OCI-LY3 (cell line): ENCODE results near the gene KCNK6.

Source experiments
- EZH2phosphoT487 ChIP-seq: fragments of 200-600 bp; shearing (Covaris generic); IDR thresholded peaks from 2 replicates; pipeline ENCODE4 v1.6.1; 2018; ENCODE audit warnings: antibody characterized with exemption, mixed run types, low read depth
- TF ChIP-seq, protein P1 (sequence below): fragments of 200-600, 300-600 bp; sonication (generic); IDR thresholded peaks from 2 replicates; pipeline ENCODE4 v1.5.1; 2014; ENCODE audit warnings: antibody characterized with exemption, low read length, low read depth

GRCh38 chr19:38355728-38356725 lies 36.4 kb downstream of the KCNK6 start:
- TF ChIP-seq, protein P1, sequence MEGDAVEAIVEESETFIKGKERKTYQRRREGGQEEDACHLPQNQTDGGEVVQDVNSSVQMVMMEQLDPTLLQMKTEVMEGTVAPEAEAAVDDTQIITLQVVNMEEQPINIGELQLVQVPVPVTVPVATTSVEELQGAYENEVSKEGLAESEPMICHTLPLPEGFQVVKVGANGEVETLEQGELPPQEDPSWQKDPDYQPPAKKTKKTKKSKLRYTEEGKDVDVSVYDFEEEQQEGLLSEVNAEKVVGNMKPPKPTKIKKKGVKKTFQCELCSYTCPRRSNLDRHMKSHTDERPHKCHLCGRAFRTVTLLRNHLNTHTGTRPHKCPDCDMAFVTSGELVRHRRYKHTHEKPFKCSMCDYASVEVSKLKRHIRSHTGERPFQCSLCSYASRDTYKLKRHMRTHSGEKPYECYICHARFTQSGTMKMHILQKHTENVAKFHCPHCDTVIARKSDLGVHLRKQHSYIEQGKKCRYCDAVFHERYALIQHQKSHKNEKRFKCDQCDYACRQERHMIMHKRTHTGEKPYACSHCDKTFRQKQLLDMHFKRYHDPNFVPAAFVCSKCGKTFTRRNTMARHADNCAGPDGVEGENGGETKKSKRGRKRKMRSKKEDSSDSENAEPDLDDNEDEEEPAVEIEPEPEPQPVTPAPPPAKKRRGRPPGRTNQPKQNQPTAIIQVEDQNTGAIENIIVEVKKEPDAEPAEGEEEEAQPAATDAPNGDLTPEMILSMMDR, result no peak
- no peak for TF ChIP-seq EZH2phosphoT487
